NCI-H524 treated with DMSO at 0.1 percent for 48 hours (cell line): ENCODE results near the gene LTV1.
"Not testable (repeated sequence)": the region's sequence is repeated elsewhere in the genome, so short reads cannot be mapped to it uniquely, and the experiment has no call there.

Experiments
- DNase-seq: peaks from one replicate; lab custom pipeline; 2025; lab: John Stamatoyannopoulos, UW

LTV1 gene, protein sequence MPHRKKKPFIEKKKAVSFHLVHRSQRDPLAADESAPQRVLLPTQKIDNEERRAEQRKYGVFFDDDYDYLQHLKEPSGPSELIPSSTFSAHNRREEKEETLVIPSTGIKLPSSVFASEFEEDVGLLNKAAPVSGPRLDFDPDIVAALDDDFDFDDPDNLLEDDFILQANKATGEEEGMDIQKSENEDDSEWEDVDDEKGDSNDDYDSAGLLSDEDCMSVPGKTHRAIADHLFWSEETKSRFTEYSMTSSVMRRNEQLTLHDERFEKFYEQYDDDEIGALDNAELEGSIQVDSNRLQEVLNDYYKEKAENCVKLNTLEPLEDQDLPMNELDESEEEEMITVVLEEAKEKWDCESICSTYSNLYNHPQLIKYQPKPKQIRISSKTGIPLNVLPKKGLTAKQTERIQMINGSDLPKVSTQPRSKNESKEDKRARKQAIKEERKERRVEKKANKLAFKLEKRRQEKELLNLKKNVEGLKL

GRCh38 chr6:143842902-143843676 is at the start of gene LTV1:
TSS of gene LTV1 (plus strand) at chr6:143843338. CDS start at chr6:143843478, 140 bp downstream.
- peak; percentile 76 for DNase-seq

DNA sequence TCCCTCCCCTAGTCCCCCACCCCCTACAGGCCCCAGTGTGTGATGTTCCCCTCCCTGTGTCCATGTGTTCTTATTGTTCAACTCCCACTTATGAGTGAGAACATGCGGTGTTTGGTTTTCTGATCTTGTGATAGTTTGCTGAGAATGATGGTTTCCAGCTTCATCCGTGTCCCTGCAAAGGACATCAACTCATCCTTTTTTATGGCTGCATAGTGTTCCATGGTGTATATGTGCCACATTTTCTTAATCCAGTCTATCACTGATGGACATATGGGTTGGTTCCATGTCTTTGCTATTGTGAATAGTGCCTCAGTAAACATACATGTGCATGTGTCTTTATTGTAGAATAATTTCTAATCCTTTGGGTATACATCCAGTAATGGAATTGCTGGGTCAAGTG is 46.6 kb upstream of the LTV1 start:
- not testable (repeated sequence) for DNase-seq

DNA sequence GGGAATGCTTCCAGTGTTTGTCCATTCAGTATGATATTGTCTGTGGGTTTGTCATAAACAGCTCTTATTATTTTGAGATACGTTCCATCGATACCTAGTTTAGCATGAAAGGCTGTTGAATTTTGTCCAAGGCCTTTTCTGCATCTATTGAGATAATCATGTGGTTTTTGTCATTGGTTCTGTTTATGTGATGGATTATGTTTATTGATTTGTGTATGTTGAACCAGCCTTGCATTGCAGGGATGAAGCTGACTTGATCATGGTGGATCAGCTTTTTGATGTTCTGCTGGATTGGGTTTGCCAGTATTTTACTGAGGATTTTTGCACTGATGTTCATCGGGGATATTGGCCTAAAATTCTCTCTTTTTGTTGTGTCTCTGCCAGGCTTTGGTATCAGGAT is 44.7 kb upstream of the LTV1 start:
- DNase-seq = not testable (repeated sequence)

GRCh38 chr6:143802833-143803565 is 40.1 kb upstream of the LTV1 start:
- DNase-seq = no peak

GRCh38 chr6:143803769-143804568 is 39.2 kb upstream of the LTV1 start:
- no peak for DNase-seq

DNA sequence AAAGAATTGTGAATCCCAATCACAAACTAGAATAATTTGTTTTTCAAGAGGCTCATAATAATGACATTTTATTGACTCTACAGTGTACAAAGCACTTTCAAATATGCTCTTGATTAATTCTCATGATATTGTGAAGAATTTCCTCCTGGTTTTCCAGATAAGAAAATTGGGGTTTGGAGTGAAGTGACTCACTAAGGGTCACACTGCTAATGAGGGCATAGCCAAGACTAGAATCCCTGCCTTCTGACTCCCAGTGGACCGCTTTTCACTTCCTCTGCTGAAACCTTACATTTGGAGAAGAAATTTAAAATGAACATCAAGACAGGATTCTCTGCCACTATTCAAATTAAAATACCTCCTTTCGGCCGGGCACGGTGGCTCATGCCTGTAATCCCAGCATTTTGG is 38.3 kb upstream of the LTV1 start:
- no peak for DNase-seq

GRCh38 chr6:143806282-143807102 is 36.6 kb upstream of the LTV1 start:
- DNase-seq = no peak

DNA sequence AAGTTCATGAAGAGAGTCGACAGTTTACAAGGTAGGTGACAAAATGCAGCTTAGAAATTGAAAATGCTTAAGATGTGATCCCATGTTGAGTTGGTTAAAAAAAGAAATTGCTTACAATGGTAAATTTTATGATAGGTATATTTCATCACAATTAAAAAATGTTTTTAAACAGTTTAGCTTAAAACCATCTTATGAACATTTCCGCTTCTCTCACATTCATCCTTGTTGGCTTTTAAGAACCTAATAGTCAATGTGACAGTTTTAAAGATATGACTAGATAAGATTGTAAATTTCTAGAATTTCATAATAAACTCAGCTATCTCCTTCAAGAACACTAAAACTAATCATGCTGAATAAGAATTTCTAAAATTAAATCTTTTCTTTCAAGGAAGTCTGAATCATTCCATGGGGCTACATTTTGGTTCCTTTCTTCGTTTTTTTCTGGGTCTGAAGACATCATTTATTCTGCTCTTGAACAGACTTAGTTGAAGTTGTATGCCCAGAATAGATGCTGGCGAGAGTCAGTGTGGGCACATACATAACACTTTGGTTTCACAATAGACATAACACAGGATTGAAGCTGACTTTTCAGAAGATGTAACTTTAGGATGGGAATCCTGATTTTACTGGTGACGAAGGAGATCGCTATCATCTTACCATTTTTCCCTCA is 35.9 kb upstream of the LTV1 start:
- no peak for DNase-seq

DNA sequence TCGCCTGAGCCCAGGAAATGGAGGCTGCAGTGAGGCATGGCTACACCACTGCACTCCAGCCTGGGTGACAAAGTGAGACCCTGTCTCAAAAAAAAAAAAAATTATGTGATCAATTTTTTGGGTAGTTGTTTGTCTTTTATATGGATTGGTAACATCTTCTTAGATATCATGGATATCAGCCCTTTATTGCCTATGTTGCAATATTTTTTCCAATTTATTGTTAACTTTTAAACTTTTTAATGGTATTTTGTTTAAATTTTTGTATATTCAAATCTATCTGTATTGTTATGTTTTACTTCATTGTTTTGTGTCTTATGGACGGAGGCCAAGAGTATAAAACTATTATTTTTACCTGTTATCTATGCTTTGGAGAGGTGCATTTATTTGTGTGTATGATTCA is 32.4 kb upstream of the LTV1 start:
- DNase-seq = no peak

- no peak for DNase-seq
Measured at GRCh38 chr6:143811501-143812157, 31.5 kb upstream of the LTV1 start.

GRCh38 chr6:143817621-143818020 is 25.5 kb upstream of the LTV1 start:
- no peak for DNase-seq

GRCh38 chr6:143821359-143821758 is 21.8 kb upstream of the LTV1 start:
- no peak for DNase-seq

- no peak for DNase-seq
Measured at GRCh38 chr6:143822584-143823024, 20.5 kb upstream of the LTV1 start.

- no peak for DNase-seq
Measured at GRCh38 chr6:143823548-143823947, 19.6 kb upstream of the LTV1 start.

- DNase-seq = no peak
Measured at GRCh38 chr6:143828572-143828971, 14.6 kb upstream of the LTV1 start.

GRCh38 chr6:143836150-143836549 is 7.0 kb upstream of the LTV1 start:
- no peak for DNase-seq

- no peak for DNase-seq
Measured at GRCh38 chr6:143838395-143838794, 4.7 kb upstream of the LTV1 start.

DNA sequence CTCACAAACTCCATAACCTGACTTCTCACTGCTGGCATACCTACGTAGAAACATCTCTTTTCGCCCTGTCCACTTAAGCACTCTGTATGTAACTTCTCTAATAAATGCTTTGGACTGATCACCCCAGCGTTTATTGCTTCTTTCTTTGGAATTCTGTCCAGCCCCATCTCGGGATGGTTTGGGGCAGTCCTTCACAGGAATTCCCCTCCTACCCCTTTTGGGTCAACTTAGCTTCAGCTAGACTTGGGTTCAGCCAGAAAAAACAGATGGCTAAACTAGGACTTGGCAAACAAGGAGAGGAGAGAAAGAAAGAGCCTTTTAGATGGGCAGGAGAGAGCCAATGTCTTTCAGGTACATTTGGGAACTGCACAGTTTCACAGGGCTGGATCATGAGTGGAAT is 3.9 kb upstream of the LTV1 start:
- DNase-seq = no peak

DNA sequence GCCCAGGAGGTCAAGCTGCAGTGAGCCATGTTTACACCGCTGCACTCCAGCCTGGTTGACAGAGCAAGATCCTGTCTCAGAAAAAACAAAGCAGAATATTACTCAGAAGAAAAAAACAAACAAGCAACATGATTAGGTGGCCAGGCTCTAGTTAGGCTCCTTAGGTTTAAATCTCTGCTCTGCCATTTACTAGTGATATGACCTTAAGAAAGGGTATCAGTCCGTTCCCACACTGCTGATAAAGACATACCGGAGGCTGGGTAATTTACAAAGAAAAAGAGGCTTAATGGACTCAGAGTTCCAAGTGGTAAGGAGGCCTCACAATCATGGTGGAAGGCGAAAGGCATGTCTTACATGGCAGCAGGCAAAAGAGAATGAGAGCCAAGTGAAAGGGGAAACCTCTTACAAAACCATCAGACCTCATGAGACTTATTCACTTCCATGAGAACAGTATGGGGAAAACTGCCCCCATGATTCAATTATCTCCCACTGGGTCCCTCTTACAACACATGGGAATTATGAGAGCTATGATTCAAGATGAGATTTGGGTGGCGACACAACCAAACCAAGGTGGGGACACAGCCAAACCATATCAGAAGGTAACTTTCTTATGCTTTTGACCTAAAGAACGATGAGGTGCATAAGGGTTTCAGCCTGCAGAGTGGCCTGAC is 2.4 kb upstream of the LTV1 start:
- no peak for DNase-seq
